Measurements from ENCODE around the gene MYNN. TPM values are rescaled to one million over a fixed set of nuclear protein-coding genes. Genes with fewer than 3 reads are reported as not detected.
A peak's percentile ranks its signal among the peaks of the same experiment; 100 is the strongest.

Gene MYNN
- total and polyA plus RNA-seq, 2 donors (not counting 1 experiment from before 2014, with no cell fraction given) = 14.7 to 24.0 TPM

- 15% methylated on average over 4 of the region's 8 CpGs for WGBS (ENCODE audit: insufficient coverage)
- Histone ChIP-seq H3K9me3 (ENCODE audit: control extremely low read depth in 1 of 3, control insufficient read depth in 2 of 3, insufficient read depth in 1 of 3, low read length in 2 of 3) (peaks cover 0 to 6% (median 6%) of the 10 kb centered on the region in 3 donors), H3K36me3 (replicated peaks in 1 of 2; ENCODE audit: control extremely low read depth in 1 of 2, control insufficient read depth in 1 of 2, extremely low read depth in 1 of 2, insufficient read depth in 2 of 2, low read length in 1 of 2) (no peaks in the 10 kb centered on the region), H3K4me1 (ENCODE audit: control insufficient read depth in 2 of 2, insufficient read depth in 2 of 2, low read length in 2 of 2) (peaks cover 23 to 28% of the 10 kb centered on the region in 2 donors), H4K20me1 (ENCODE audit: control insufficient read depth, insufficient read depth, low read length, poor library complexity, severe bottlenecking) (no peaks in the 10 kb centered on the region), H3K27ac (ENCODE audit: low read length in 2 of 2) (peak overlapping the region; percentile 46 to 77), H3K4me3 (ENCODE audit: control extremely low read depth in 1 of 5, extremely low read depth in 1 of 5, insufficient read depth in 1 of 5, low read depth in 2 of 5, low read length in 4 of 5) (peak overlapping the region; percentile 66 to 79 (median 69)), H3K9ac (ENCODE audit: low read length) (peak overlapping the region; percentile 66), H2AFZ (ENCODE audit: insufficient read depth, low read depth, low read length, poor library complexity, severe bottlenecking) (peak overlapping the region; percentile 91), H3K27me3 (replicated peaks in 1 of 4; ENCODE audit: control extremely low read depth in 1 of 4, control insufficient read depth in 3 of 4, insufficient read depth in 4 of 4, low read length in 3 of 4) (no peaks in the 10 kb centered on the region), H3K4me2 (replicated peaks; ENCODE audit: low read depth, low read length, poor library complexity, severe bottlenecking) (peak overlapping the region; percentile 82), H3K79me2 (ENCODE audit: control insufficient read depth, insufficient read depth, low read length) (no peaks in the 10 kb centered on the region)
- TF ChIP-seq CTCF (IDR thresholded peaks at IDR 0.05) = no peak
- no peak for TF ChIP-seq EZH2 (IDR thresholded peaks at IDR 0.05; ENCODE audit: borderline replicate concordance, insufficient read depth, low read depth, low read length, poor library complexity, severe bottlenecking)
- intact Hi-C loops (cut with micrococcal nuclease) = loop anchor here (1.0 to 5.0 kb wide), 7 partner anchors 23 to 224 kb away; partner anchors contain the start of genes GPR160, MYNN, SEC62 and TERC
- Mint-ChIP-seq H3K4me3 (peak overlapping the region; percentile 87), H3K4me1 (peaks cover 36% of the 10 kb centered on the region), H3K9me3 (ENCODE audit: insufficient read depth) (no peaks in the 10 kb centered on the region), H3K27ac (peak overlapping the region; percentile 93), H3K27me3 (no peaks in the 10 kb centered on the region)
- DNase-seq (no peak), ATAC-seq (ENCODE audit: low read depth) (no peak)
- ChIA-PET POLR2A (interaction anchor here (0.8 to 2.0 kb wide), 4 partner anchors 33 to 154 kb away, joined by 3 to 9 read pairs (median 4); partner anchors contain the start of genes MYNN and SEC62), CTCF (interaction anchor here (0.9 to 2.3 kb wide), 13 partner anchors 10 to 202 kb away, joined by 3 to 13 read pairs (median 4); partner anchors contain the start of genes MYNN and SEC62)
Observed at GRCh38 chr3:169813278-169813677, 40.1 kb downstream of the MYNN start.
